Activated T-helper 2 cell treated with anti-CD3 and anti-CD28 coated beads, Interferon-gamma antibody, Interleukin-2, Interleukin-4, amounts not matched to agents 10 μg/mL and 5 μg/mL and 100 μg/mL, durations not matched to agents 14 hours and 24 hours and 36 hours (primary cell): Measurements from ENCODE around the gene IGFBP4. TPM values are rescaled to one million over a fixed set of nuclear protein-coding genes. Genes with fewer than 3 reads are reported as not detected.

ENCODE experiments used
- DNase-seq: peaks from one replicate; pipeline ENCODE4 v3.0.0; 2021; ENCODE audit warnings: low spot score
- H3K27ac Mint-ChIP-seq: one replicate; pipeline ENCODE4 v1.8.0; 2021; ENCODE audit warnings: mixed read lengths
- H3K27me3 Mint-ChIP-seq: one replicate; pipeline ENCODE4 v1.8.0; 2021; ENCODE audit warnings: low read depth, mixed read lengths
- H3K36me3 Mint-ChIP-seq: one replicate; pipeline ENCODE4 v1.8.0; 2021; ENCODE audit warnings: low read depth, mixed read lengths
- H3K4me1 Mint-ChIP-seq: one replicate; pipeline ENCODE4 v1.8.0; 2021; ENCODE audit warnings: low read depth, mixed read lengths
- H3K4me3 Mint-ChIP-seq: one replicate; pipeline ENCODE4 v1.8.0; 2021; ENCODE audit warnings: low read depth, mild to moderate bottlenecking, moderate library complexity, mixed read lengths
- H3K9me3 Mint-ChIP-seq: one replicate; pipeline ENCODE4 v1.8.0; 2021; ENCODE audit warnings: mixed read lengths
- intact Hi-C: fragments of 100-400 bp; cut with micrococcal nuclease; formaldehyde crosslinking; loops from one replicate; pipeline ENCODE4 v1.15.1; 2023
- total RNA-seq: library from RNA; stranded (reverse); gene quantifications from 2 replicates; pipeline ENCODE4 v1.2.3, GENCODE V29; 2022

The IGFBP4 gene
- total RNA-seq, 1 donor from 2014 or later = 59.3 TPM

- intact Hi-C loops = no loop called here
- no peak for DNase-seq
- peaks cover 34% of the 10 kb centered on the region for H3K4me1 Mint-ChIP-seq
- no peak overlapping the region for H3K4me3 Mint-ChIP-seq
- no peaks in the 10 kb centered on the region for H3K27me3 Mint-ChIP-seq
- H3K36me3 Mint-ChIP-seq = peaks cover 56% of the 10 kb centered on the region
- H3K27ac Mint-ChIP-seq = peak overlapping the region; percentile 92
- H3K9me3 Mint-ChIP-seq = no peaks in the 10 kb centered on the region
These were observed 9.1 kb downstream of the IGFBP4 start for GRCh38 chr17:40452216-40452787.

GRCh38 chr17:40452921-40453378, 9.7 kb downstream of the IGFBP4 start:
- DNase-seq = no peak
- intact Hi-C loops = no loop called here
- H3K4me3 Mint-ChIP-seq = no peak overlapping the region
- H3K27me3 Mint-ChIP-seq = no peaks in the 10 kb centered on the region
- H3K9me3 Mint-ChIP-seq = no peaks in the 10 kb centered on the region
- peaks cover 29% of the 10 kb centered on the region for H3K4me1 Mint-ChIP-seq
- peak overlapping the region; percentile 17 for H3K27ac Mint-ChIP-seq
- peaks cover 61% of the 10 kb centered on the region for H3K36me3 Mint-ChIP-seq

- peak overlapping the region; percentile 33 for H3K27ac Mint-ChIP-seq
- DNase-seq = no peak
These were observed 10.8 kb downstream of the IGFBP4 start for GRCh38 chr17:40453881-40454612.

GRCh38 chr17:40454613-40454995, 11.4 kb downstream of the IGFBP4 start:
- Mint-ChIP-seq H3K27ac (no peak overlapping the region), H3K36me3 (peaks cover 63% of the 10 kb centered on the region), H3K9me3 (no peaks in the 10 kb centered on the region), H3K4me3 (no peak overlapping the region), H3K27me3 (no peaks in the 10 kb centered on the region), H3K4me1 (peaks cover 21% of the 10 kb centered on the region)
- intact Hi-C loops = no loop called here
- no peak for DNase-seq

More at GRCh38 chr17:40453881-40454612, 10.8 kb downstream of the IGFBP4 start:
- Mint-ChIP-seq H3K4me3 (no peak overlapping the region), H3K9me3 (no peaks in the 10 kb centered on the region), H3K36me3 (peaks cover 61% of the 10 kb centered on the region), H3K27me3 (no peaks in the 10 kb centered on the region), H3K4me1 (peaks cover 21% of the 10 kb centered on the region)
- intact Hi-C loops = no loop called here

GRCh38 chr17:40456396-40456951, 13.2 kb downstream of the IGFBP4 start:
- H3K9me3 Mint-ChIP-seq = no peaks in the 10 kb centered on the region
- intact Hi-C loops = no loop called here
- H3K27me3 Mint-ChIP-seq = no peaks in the 10 kb centered on the region
- DNase-seq = no peak
- H3K36me3 Mint-ChIP-seq = peaks cover 57% of the 10 kb centered on the region
- no peak overlapping the region for H3K27ac Mint-ChIP-seq
- peaks cover 16% of the 10 kb centered on the region for H3K4me1 Mint-ChIP-seq
- no peak overlapping the region for H3K4me3 Mint-ChIP-seq

- H3K36me3 Mint-ChIP-seq = peaks cover 53% of the 10 kb centered on the region
- intact Hi-C loops = no loop called here
- no peak overlapping the region for H3K4me3 Mint-ChIP-seq
- no peaks in the 10 kb centered on the region for H3K9me3 Mint-ChIP-seq
- no peak for DNase-seq
- H3K27me3 Mint-ChIP-seq = no peaks in the 10 kb centered on the region
- peaks cover 10% of the 10 kb centered on the region for H3K4me1 Mint-ChIP-seq
- no peak overlapping the region for H3K27ac Mint-ChIP-seq
These were observed 14.1 kb downstream of the IGFBP4 start for GRCh38 chr17:40457369-40457768.

GRCh38 chr17:40457964-40458791, 14.9 kb downstream of the IGFBP4 start:
- no peak for DNase-seq
- H3K27me3 Mint-ChIP-seq = no peaks in the 10 kb centered on the region
- peaks cover 44% of the 10 kb centered on the region for H3K36me3 Mint-ChIP-seq
- intact Hi-C loops = no loop called here
- no peaks in the 10 kb centered on the region for H3K9me3 Mint-ChIP-seq
- H3K4me1 Mint-ChIP-seq = peaks cover 4% of the 10 kb centered on the region
- no peak overlapping the region for H3K27ac Mint-ChIP-seq
- no peak overlapping the region for H3K4me3 Mint-ChIP-seq

GRCh38 chr17:40458851-40459482, 15.7 kb downstream of the IGFBP4 start:
- Mint-ChIP-seq H3K4me3 (no peak overlapping the region), H3K36me3 (peaks cover 37% of the 10 kb centered on the region), H3K4me1 (peaks cover 1% of the 10 kb centered on the region), H3K27me3 (no peaks in the 10 kb centered on the region), H3K9me3 (no peaks in the 10 kb centered on the region), H3K27ac (no peak overlapping the region)
- DNase-seq = no peak
- intact Hi-C loops = no loop called here

- H3K27ac Mint-ChIP-seq = no peak overlapping the region
- H3K4me1 Mint-ChIP-seq = peaks cover 1% of the 10 kb centered on the region
- intact Hi-C loops = no loop called here
- no peak overlapping the region for H3K4me3 Mint-ChIP-seq
- H3K9me3 Mint-ChIP-seq = no peaks in the 10 kb centered on the region
- no peaks in the 10 kb centered on the region for H3K27me3 Mint-ChIP-seq
- no peak for DNase-seq
- H3K36me3 Mint-ChIP-seq = peaks cover 29% of the 10 kb centered on the region
These were observed 16.7 kb downstream of the IGFBP4 start for GRCh38 chr17:40459636-40460603.

GRCh38 chr17:40460604-40460967, 17.3 kb downstream of the IGFBP4 start:
- H3K9me3 Mint-ChIP-seq = no peaks in the 10 kb centered on the region
- no peak for DNase-seq
- intact Hi-C loops = no loop called here
- peaks cover 1% of the 10 kb centered on the region for H3K4me1 Mint-ChIP-seq
- H3K4me3 Mint-ChIP-seq = no peak overlapping the region
- no peak overlapping the region for H3K27ac Mint-ChIP-seq
- no peaks in the 10 kb centered on the region for H3K27me3 Mint-ChIP-seq
- peaks cover 25% of the 10 kb centered on the region for H3K36me3 Mint-ChIP-seq

- Mint-ChIP-seq H3K4me1 (peaks cover 1% of the 10 kb centered on the region), H3K27me3 (no peaks in the 10 kb centered on the region), H3K36me3 (peaks cover 20% of the 10 kb centered on the region), H3K9me3 (no peaks in the 10 kb centered on the region), H3K27ac (no peak overlapping the region), H3K4me3 (no peak overlapping the region)
- no peak for DNase-seq
- intact Hi-C loops = no loop called here
These were observed 17.9 kb downstream of the IGFBP4 start for GRCh38 chr17:40460968-40461731.
